Erythroblast (primary cell): ENCODE data around the gene OSM.

ENCODE experiments used
- DNase-seq, 2 experiments: peaks; one replicate each; lab custom pipeline; 2025; lab: John Stamatoyannopoulos, UW
- GATA1 ChIP-seq: IDR thresholded peaks from 2 replicates; pipeline ENCODE4 v1.6.1; 2011; ENCODE audit warnings: low read depth, mild to moderate bottlenecking, control low read depth, low read length, moderate library complexity
- POLR2A ChIP-seq: IDR thresholded peaks from 2 replicates; pipeline ENCODE4 v1.6.1; 2011; ENCODE audit warnings: mild to moderate bottlenecking, low read length

OSM gene

DNA sequence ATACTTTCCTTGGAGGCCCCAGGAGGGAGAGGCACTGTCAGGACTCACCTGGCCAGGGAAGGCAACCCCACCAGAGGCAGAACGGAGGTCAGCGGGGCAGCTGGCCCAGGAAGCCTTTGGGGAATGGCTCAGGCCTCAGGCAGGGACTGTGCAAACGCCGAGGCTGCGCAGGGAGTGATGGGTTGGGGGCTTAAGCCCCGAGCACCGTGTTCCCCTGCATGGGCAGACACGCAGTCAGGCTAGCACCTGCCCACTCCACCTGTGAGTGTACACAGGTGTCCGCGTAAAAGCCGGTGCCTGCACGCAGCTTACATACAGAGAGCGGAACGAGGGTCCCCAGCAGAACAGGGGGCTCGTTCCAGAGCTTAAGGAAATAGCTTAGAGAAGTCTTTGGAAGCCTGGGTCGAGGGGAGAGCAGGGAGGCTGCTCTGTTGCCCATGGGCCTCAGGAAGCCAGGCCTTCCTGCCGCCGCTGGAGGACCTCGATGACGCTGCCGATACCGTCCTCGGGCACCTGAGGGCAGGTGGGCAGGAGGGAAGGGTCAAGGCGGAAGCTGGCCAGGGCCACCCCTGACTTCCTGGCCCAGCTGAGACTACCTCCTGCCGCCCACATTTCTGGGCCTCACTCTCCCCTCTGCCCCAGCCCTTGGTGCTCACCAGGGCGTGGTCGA is 18.7 kb upstream of the OSM start:
- TF ChIP-seq GATA1 (no peak), POLR2A (no peak)
- DNase-seq, result no peak

- no peak for DNase-seq
- TF ChIP-seq GATA1, result no peak
- no peak for TF ChIP-seq POLR2A
These were observed 18.0 kb upstream of the OSM start for GRCh38 chr22:30284666-30285065.

DNA sequence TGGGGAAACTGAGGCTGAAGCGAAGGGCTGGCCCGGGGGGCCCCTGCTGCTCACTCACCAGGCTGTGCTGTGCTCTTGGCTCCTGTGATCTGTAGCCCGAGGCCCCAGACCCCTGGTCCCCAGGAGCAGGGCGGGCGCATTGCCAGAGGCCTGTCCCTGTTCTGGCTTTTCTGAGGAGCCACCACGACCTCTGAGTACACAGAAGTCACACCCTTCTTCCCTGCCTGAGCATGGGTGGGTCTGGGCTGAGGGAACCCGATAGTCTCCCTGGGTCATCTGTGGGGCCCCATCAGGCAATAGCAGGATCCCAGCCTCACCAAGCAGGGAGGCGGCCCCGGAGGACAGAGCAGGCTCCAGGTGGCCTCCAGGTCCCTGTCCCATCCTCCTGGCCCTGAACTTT is 17.5 kb upstream of the OSM start:
- peak; percentile 90 for DNase-seq
- TF ChIP-seq GATA1, result no peak
- TF ChIP-seq POLR2A, result peak; percentile 92

GRCh38 chr22:30283342-30283741 is 16.7 kb upstream of the OSM start:
- TF ChIP-seq GATA1 (no peak), POLR2A (no peak)
- peak; percentile 23 to 55 for DNase-seq

DNA sequence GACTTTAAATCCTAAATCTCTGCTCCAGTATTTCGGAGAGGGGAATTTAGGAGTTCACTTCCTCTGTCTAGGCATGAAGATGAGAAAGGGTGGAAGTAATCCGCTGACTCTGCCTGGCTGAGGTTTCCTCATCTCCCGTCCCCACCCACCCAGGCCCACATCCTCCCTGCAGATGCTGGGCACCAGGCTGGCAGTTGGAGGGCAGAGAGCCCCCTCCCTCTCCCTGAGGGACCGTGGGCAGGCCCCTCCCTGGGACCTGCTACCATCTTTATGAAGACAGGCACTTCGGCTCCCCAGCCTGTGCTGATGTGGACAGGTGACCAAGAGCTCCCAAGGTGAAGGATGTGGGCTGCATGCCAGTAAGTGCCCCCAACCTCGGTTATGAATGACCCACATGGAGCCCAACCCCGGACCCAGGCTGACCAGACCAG is 16.0 kb upstream of the OSM start:
- peak in 1 of 2 experiments; percentile 36 for DNase-seq

GRCh38 chr22:30280505-30280904 is 13.9 kb upstream of the OSM start:
- TF ChIP-seq POLR2A (no peak), GATA1 (no peak)
- DNase-seq, result no peak

More for the DNA sequence above, 16.0 kb upstream of the OSM start:
- TF ChIP-seq POLR2A, result peak; percentile 51
- TF ChIP-seq GATA1, result no peak

- DNase-seq, result no peak
- TF ChIP-seq GATA1 (no peak), POLR2A (no peak)
These were observed 13.3 kb upstream of the OSM start for GRCh38 chr22:30279932-30280331.

GRCh38 chr22:30279046-30279788 is 12.6 kb upstream of the OSM start:
- no peak for DNase-seq
- peak; percentile 20 for TF ChIP-seq POLR2A
- no peak for TF ChIP-seq GATA1

- TF ChIP-seq POLR2A, result no peak
- TF ChIP-seq GATA1, result no peak
- DNase-seq, result no peak
These were observed 11.1 kb upstream of the OSM start for GRCh38 chr22:30277547-30278344.

GRCh38 chr22:30276039-30276438 is 9.4 kb upstream of the OSM start:
- TF ChIP-seq GATA1, result no peak
- TF ChIP-seq POLR2A, result no peak
- DNase-seq, result no peak

GRCh38 chr22:30275625-30276024 is 9.0 kb upstream of the OSM start:
- DNase-seq, result no peak
- TF ChIP-seq POLR2A (no peak), GATA1 (no peak)

DNA sequence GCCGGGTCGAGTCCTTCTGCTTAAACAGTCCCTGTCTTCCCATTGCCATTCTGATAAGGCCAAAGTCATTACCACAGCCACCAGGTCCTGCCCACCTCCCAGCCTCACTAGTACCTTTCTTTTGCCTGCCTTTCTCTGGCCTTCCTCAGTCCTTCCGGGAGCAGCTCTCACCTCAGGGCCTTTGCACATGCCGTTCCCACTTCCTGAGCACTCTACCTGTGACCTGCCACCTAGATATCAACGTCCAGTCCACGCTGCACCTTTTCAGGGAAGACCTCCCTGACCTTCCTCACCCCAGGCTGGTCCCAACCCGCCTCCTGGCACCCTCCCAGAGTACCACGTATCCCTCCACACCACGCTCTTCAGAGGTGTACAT is 7.8 kb upstream of the OSM start:
- TF ChIP-seq POLR2A, result no peak
- TF ChIP-seq GATA1, result no peak
- no peak for DNase-seq

GRCh38 chr22:30273711-30274436 is 7.2 kb upstream of the OSM start:
- DNase-seq, result no peak
- TF ChIP-seq POLR2A (no peak), GATA1 (no peak)

DNA sequence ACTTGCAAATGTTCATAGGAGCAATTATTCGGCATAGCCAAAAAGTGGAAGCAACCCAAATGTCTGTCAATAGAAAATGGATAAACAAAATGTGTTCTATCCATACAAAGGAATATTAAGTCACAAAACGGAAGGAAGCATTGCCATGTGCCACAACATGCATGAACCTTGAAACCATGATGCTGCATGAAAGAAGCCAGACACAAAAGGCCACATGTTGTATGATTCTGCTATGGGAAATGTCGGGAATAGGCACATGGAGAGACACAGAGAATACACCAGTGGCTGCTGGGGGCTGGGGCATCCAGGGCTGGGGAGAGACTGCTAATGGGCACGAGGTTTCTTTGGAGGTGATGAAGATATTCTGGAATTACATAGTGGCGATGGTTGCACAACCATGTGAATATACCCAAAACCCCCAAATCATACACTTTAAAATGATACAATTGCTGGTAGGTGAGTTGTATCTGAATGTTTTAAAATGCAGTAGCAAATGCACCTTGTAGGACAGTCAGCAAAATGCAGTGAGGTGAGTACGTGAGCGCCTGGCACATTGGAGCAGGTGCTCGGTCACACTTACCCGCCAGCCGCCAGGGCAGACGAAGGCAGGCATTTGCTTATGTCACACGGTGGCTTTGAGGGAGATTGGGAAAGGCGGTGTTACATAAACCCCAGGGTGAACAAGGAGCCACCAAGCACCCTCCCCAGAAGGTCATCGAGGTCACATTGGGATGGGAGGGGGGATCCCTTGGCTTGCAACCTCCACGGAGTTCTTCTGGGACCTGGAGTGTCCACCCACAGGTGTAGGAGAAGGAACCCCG is 6.3 kb upstream of the OSM start:
- DNase-seq, result no peak
- peak; percentile 13 for TF ChIP-seq POLR2A
- no peak for TF ChIP-seq GATA1
